Activated CD8-positive, alpha-beta T cell treated with anti-CD3 and anti-CD28 coated beads, Interleukin-2, amount 10 ng/mL, durations not matched to agents 7 days and 5 days (primary cell): ENCODE data around the gene MYO1A. TPM values are rescaled to one million over a fixed set of nuclear protein-coding genes. Genes with fewer than 3 reads are reported as not detected.
"Not testable (repeated sequence)": the region's sequence is repeated elsewhere in the genome, so short reads cannot be mapped to it uniquely, and the experiment has no call there.

Experiments
- ATAC-seq: fragments of 150-1000 bp; cut with Tn5 transposase; one replicate; pipeline ENCODE4 v1.10.0; 2021; ENCODE audit warnings: moderate library complexity
- CTCF ChIA-PET: fragments of 350-600 bp; sonication (Branson Sonifier 250); formaldehyde crosslinking; loops from one replicate; lab custom pipeline; 2021; ENCODE audit warnings: antibody characterized with exemption; lab: Charles Lee
- POLR2A ChIA-PET: fragments of 350-600 bp; sonication (Branson Sonifier 250); formaldehyde crosslinking; loops from one replicate; lab custom pipeline; 2021; ENCODE audit warnings: antibody characterized with exemption; lab: Charles Lee
- DNase-seq: peaks from one replicate; pipeline ENCODE4 v3.0.0-alpha.2; 2020
- H3K27ac Mint-ChIP-seq: one replicate; pipeline ENCODE4 v1.8.0; 2021; ENCODE audit warnings: mild to moderate bottlenecking, mixed read lengths
- H3K27me3 Mint-ChIP-seq: one replicate; pipeline ENCODE4 v1.8.0; 2021; ENCODE audit warnings: low read depth, mixed read lengths
- H3K36me3 Mint-ChIP-seq: one replicate; pipeline ENCODE4 v1.8.0; 2021; ENCODE audit warnings: low read depth, mixed read lengths
- H3K4me1 Mint-ChIP-seq: one replicate; pipeline ENCODE4 v1.8.0; 2021; ENCODE audit warnings: low read depth, mixed read lengths
- H3K4me3 Mint-ChIP-seq: one replicate; pipeline ENCODE4 v1.8.0; 2021; ENCODE audit warnings: mild to moderate bottlenecking, mixed read lengths
- H3K9me3 Mint-ChIP-seq: one replicate; pipeline ENCODE4 v1.8.0; 2022; ENCODE audit warnings: mixed read lengths; ENCODE audit not compliant: insufficient read depth
- total RNA-seq, 2 experiments: library from RNA; stranded (reverse); gene quantifications; one replicate each; pipeline ENCODE4 v1.2.3, GENCODE V29; 2021

MYO1A gene
- total RNA-seq, 2 experiments from 2014 or later: 1.3 to 1.4 TPM

GRCh38 chr12:57066245-57066644, 16.3 kb upstream of the MYO1A start:
- H3K4me1 Mint-ChIP-seq: peaks cover 51% of the 10 kb centered on the region
- no peak for ATAC-seq
- CTCF ChIA-PET: interaction anchor here (1.2 to 11.4 kb wide), 10 partner anchors 13 to 67 kb away, joined by 3 to 229 read pairs (median 7); partner anchors contain the start of genes NAB2, STAT6 and ZBTB39

GRCh38 chr12:57063991-57064685, 14.2 kb upstream of the MYO1A start:
- peak; percentile 73 for DNase-seq
- H3K36me3 Mint-ChIP-seq: peaks cover 67% of the 10 kb centered on the region
- ChIA-PET CTCF (interaction anchor here (1.0 to 11.4 kb wide), 9 partner anchors 15 to 62 kb away, joined by 3 to 229 read pairs (median 105); partner anchors contain the start of genes MYO1A, NAB2, STAT6 and ZBTB39), POLR2A (interaction anchor here (1.0 to 2.5 kb wide), 4 partner anchors 15 to 48 kb away, joined by 3 to 20 read pairs (median 10); partner anchors contain the start of genes NEMP1 and STAT6)
- H3K27ac Mint-ChIP-seq: peak overlapping the region; percentile 89
- peaks cover 34% of the 10 kb centered on the region for H3K4me1 Mint-ChIP-seq
- ATAC-seq: peak; percentile 90
- H3K27me3 Mint-ChIP-seq: no peaks in the 10 kb centered on the region
- H3K9me3 Mint-ChIP-seq: no peaks in the 10 kb centered on the region
- peak overlapping the region; percentile 76 for H3K4me3 Mint-ChIP-seq

More at GRCh38 chr12:57066245-57066644, 16.3 kb upstream of the MYO1A start:
- no peak for DNase-seq
- no peaks in the 10 kb centered on the region for H3K27me3 Mint-ChIP-seq
- H3K9me3 Mint-ChIP-seq: no peaks in the 10 kb centered on the region
- peak overlapping the region; percentile 41 for H3K27ac Mint-ChIP-seq
- H3K4me3 Mint-ChIP-seq: no peak overlapping the region
- H3K36me3 Mint-ChIP-seq: peaks cover 70% of the 10 kb centered on the region
- POLR2A ChIA-PET: interaction anchor here (1.3 to 2.5 kb wide), 5 partner anchors 13 to 46 kb away, joined by 4 to 20 read pairs (median 6); partner anchors contain the start of genes NEMP1 and STAT6

GRCh38 chr12:57058454-57058853, 8.5 kb upstream of the MYO1A start:
- POLR2A ChIA-PET: interaction anchor here (2.8 kb wide), 1 partner anchor 53 kb away, joined by 9 read pairs; the partner anchor contains the start of gene STAT6

GRCh38 chr12:57057067-57057751, 7.3 kb upstream of the MYO1A start:
- peak overlapping the region; percentile 18 for H3K27ac Mint-ChIP-seq
- CTCF ChIA-PET: interaction anchor here (1.1 to 11.3 kb wide), 7 partner anchors 8 to 118 kb away, joined by 3 to 229 read pairs (median 7); partner anchors contain the start of genes MYO1A and ZBTB39

More at GRCh38 chr12:57058454-57058853, 8.5 kb upstream of the MYO1A start:
- Mint-ChIP-seq H3K4me3 (no peak overlapping the region), H3K27ac (peak overlapping the region; percentile 27), H3K9me3 (no peaks in the 10 kb centered on the region), H3K27me3 (no peaks in the 10 kb centered on the region), H3K36me3 (peaks cover 71% of the 10 kb centered on the region), H3K4me1 (peaks cover 15% of the 10 kb centered on the region)
- CTCF ChIA-PET: interaction anchor here (2.5 to 11.3 kb wide), 4 partner anchors 9 to 57 kb away, joined by 13 to 229 read pairs (median 153); partner anchors contain the start of genes MYO1A and ZBTB39
- DNase-seq (no peak), ATAC-seq (no peak)

GRCh38 chr12:57055824-57056223, 5.9 kb upstream of the MYO1A start:
- ATAC-seq: no peak
- peaks cover 66% of the 10 kb centered on the region for H3K36me3 Mint-ChIP-seq

More at GRCh38 chr12:57057067-57057751, 7.3 kb upstream of the MYO1A start:
- Mint-ChIP-seq H3K4me3 (no peak overlapping the region), H3K9me3 (peaks cover 3% of the 10 kb centered on the region), H3K4me1 (peaks cover 11% of the 10 kb centered on the region), H3K36me3 (peaks cover 71% of the 10 kb centered on the region), H3K27me3 (no peaks in the 10 kb centered on the region)
- POLR2A ChIA-PET: interaction anchor here (0.8 to 2.8 kb wide), 4 partner anchors 9 to 55 kb away, joined by 3 to 9 read pairs (median 6); partner anchors contain the start of gene STAT6
- DNase-seq (no peak), ATAC-seq (no peak)

GRCh38 chr12:57053901-57054300, 4.0 kb upstream of the MYO1A start:
- ATAC-seq, CTCF ChIA-PET: not testable (repeated sequence)
- H3K36me3 Mint-ChIP-seq: peaks cover 49% of the 10 kb centered on the region

More at GRCh38 chr12:57055824-57056223, 5.9 kb upstream of the MYO1A start:
- DNase-seq: no peak
- peaks cover 3% of the 10 kb centered on the region for H3K9me3 Mint-ChIP-seq
- H3K27ac Mint-ChIP-seq: no peak overlapping the region
- H3K4me3 Mint-ChIP-seq: no peak overlapping the region
- H3K27me3 Mint-ChIP-seq: no peaks in the 10 kb centered on the region
- peaks cover 16% of the 10 kb centered on the region for H3K4me1 Mint-ChIP-seq
- POLR2A ChIA-PET: interaction anchor here (0.6 to 2.0 kb wide), 2 partner anchors 8 to 153 kb away, joined by 5 to 8 read pairs; no protein-coding TSS in a partner anchor
- CTCF ChIA-PET: interaction anchor here (1.4 to 11.3 kb wide), 3 partner anchors 14 to 56 kb away, joined by 3 to 229 read pairs (median 6); no protein-coding TSS in a partner anchor

GRCh38 chr12:57053146-57053545, 3.2 kb upstream of the MYO1A start:
- not testable (repeated sequence) for ATAC-seq
- POLR2A ChIA-PET: interaction anchor here (1.0 kb wide), 1 partner anchor 19 kb away, joined by 3 read pairs; no protein-coding TSS in a partner anchor

More at GRCh38 chr12:57053901-57054300, 4.0 kb upstream of the MYO1A start:
- H3K4me3 Mint-ChIP-seq, POLR2A ChIA-PET, DNase-seq, H3K27me3 Mint-ChIP-seq, H3K9me3 Mint-ChIP-seq, H3K27ac Mint-ChIP-seq: not testable (repeated sequence)
- H3K4me1 Mint-ChIP-seq: peaks cover 19% of the 10 kb centered on the region

GRCh38 chr12:57051011-57051410, 1.1 kb upstream of the MYO1A start:
- CTCF ChIA-PET: interaction anchor here (1.1 to 7.7 kb wide), 7 partner anchors 9 to 73 kb away, joined by 3 to 105 read pairs (median 14); no protein-coding TSS in a partner anchor
- Mint-ChIP-seq H3K4me3 (no peak overlapping the region), H3K9me3 (peaks cover 3% of the 10 kb centered on the region), H3K27ac (no peak overlapping the region), H3K4me1 (peaks cover 48% of the 10 kb centered on the region), H3K27me3 (no peaks in the 10 kb centered on the region), H3K36me3 (peaks cover 29% of the 10 kb centered on the region)
- POLR2A ChIA-PET: interaction anchor here (0.7 to 1.6 kb wide), 5 partner anchors 10 to 73 kb away, joined by 3 to 4 read pairs (median 3); partner anchors contain the start of gene STAT6
- no peak for ATAC-seq
- DNase-seq: no peak

More at GRCh38 chr12:57053146-57053545, 3.2 kb upstream of the MYO1A start:
- not testable (repeated sequence) for H3K4me3 Mint-ChIP-seq, H3K27me3 Mint-ChIP-seq, DNase-seq, H3K9me3 Mint-ChIP-seq, H3K27ac Mint-ChIP-seq
- CTCF ChIA-PET: interaction anchor here (1.0 to 7.7 kb wide), 4 partner anchors 7 to 58 kb away, joined by 4 to 105 read pairs (median 9); partner anchors contain the start of gene STAT6
- peaks cover 27% of the 10 kb centered on the region for H3K4me1 Mint-ChIP-seq
- H3K36me3 Mint-ChIP-seq: peaks cover 42% of the 10 kb centered on the region

- ChIA-PET POLR2A (no interaction called here), CTCF (interaction anchor here (0.8 to 7.7 kb wide), 7 partner anchors 11 to 62 kb away, joined by 3 to 105 read pairs (median 25); partner anchors contain the start of genes STAT6 and ZBTB39)
- H3K4me1 Mint-ChIP-seq: peaks cover 54% of the 10 kb centered on the region
- no peak for DNase-seq
- no peak overlapping the region for H3K27ac Mint-ChIP-seq
- H3K27me3 Mint-ChIP-seq: no peaks in the 10 kb centered on the region
- no peak for ATAC-seq
- H3K4me3 Mint-ChIP-seq: no peak overlapping the region
- peaks cover 3% of the 10 kb centered on the region for H3K9me3 Mint-ChIP-seq
- peaks cover 16% of the 10 kb centered on the region for H3K36me3 Mint-ChIP-seq
These were observed 846 bp downstream of the MYO1A start for GRCh38 chr12:57049119-57049446.

GRCh38 chr12:57048423-57049118, 1.4 kb downstream of the MYO1A start:
- POLR2A ChIA-PET: interaction anchor here (0.5 to 2.4 kb wide), 9 partner anchors 8 to 360 kb away, joined by 3 to 9 read pairs (median 8); partner anchors contain the start of genes PTGES3 and STAT6
- Mint-ChIP-seq H3K36me3 (peaks cover 11% of the 10 kb centered on the region), H3K4me1 (peaks cover 51% of the 10 kb centered on the region), H3K9me3 (peaks cover 3% of the 10 kb centered on the region), H3K27ac (peak overlapping the region; percentile 86), H3K27me3 (no peaks in the 10 kb centered on the region), H3K4me3 (no peak overlapping the region)
- ATAC-seq (no peak), DNase-seq (peak; percentile 32)
- CTCF ChIA-PET: interaction anchor here (0.8 to 7.7 kb wide), 11 partner anchors 12 to 290 kb away, joined by 3 to 105 read pairs (median 14); partner anchors contain the start of genes STAT6 and ZBTB39
